Spleen (tissue), 11 donors: ENCODE measurements around the gene CUL9. TPM values are rescaled to one million over a fixed set of nuclear protein-coding genes. Genes with fewer than 3 reads are reported as not detected.

ENCODE experiments used
- DNase-seq: peaks from one replicate; pipeline ENCODE4 v3.0.0-alpha.2; 2020
- H3K27ac ChIP-seq, 8 donors: fragments of 200-600 bp; sonication (generic) in 7 of 8; 1 replicate in 4 of 8; 2 replicates in 4 of 8; pipeline versions ENCODE4 v1.5.0 to v1.8.0; 2016 to 2021; ENCODE audit warnings: inconsistent platforms in 4 of 8, mild to moderate bottlenecking in 4 of 8, moderate library complexity in 1 of 8
- H3K27me3 ChIP-seq, 7 donors: fragments of 200-600 bp; sonication (generic) in 6 of 7; replicated peaks in 1 of 7; 1 replicate in 4 of 7; 2 replicates in 3 of 7; pipeline versions ENCODE4 v1.5.0 to v1.8.0; 2016 to 2021; ENCODE audit warnings: inconsistent platforms in 3 of 7, mild to moderate bottlenecking in 1 of 7
- H3K36me3 ChIP-seq, 6 donors: fragments of 200-600 bp; sonication (generic) in 5 of 6; 1 replicate in 4 of 6; 2 replicates in 2 of 6; pipeline versions ENCODE4 v1.5.0 to v1.8.0; 2016 to 2021; ENCODE audit warnings: inconsistent platforms in 2 of 6
- H3K4me1 ChIP-seq, 6 donors: fragments of 200-600 bp; sonication (generic) in 5 of 6; 1 replicate in 3 of 6; 2 replicates in 3 of 6; pipeline versions ENCODE4 v1.5.0 to v1.8.0; 2016 to 2021; ENCODE audit warnings: inconsistent platforms in 3 of 6
- H3K4me3 ChIP-seq, 8 donors: fragments of 200-600 bp; sonication (generic) in 7 of 8; 1 replicate in 4 of 8; 2 replicates in 4 of 8; pipeline versions ENCODE4 v1.5.0 to v1.8.0; 2016 to 2021; ENCODE audit warnings: inconsistent platforms in 4 of 8, mild to moderate bottlenecking in 4 of 8, moderate library complexity in 2 of 8
- H3K9me3 ChIP-seq, 8 donors: fragments of 200-600 bp; sonication (generic) in 7 of 8; 1 replicate in 4 of 8; 2 replicates in 4 of 8; pipeline versions ENCODE4 v1.5.0 to v1.8.0; 2016 to 2021; ENCODE audit warnings: inconsistent platforms in 4 of 8
- POLR2A ChIP-seq, 3 donors: fragments of 450-650 bp; IDR thresholded peaks; one replicate each; pipeline ENCODE4 v1.5.1; 2017; ENCODE audit warnings: antibody characterized with exemption in 3 of 3, mild to moderate bottlenecking in 1 of 3
- POLR2AphosphoS5 ChIP-seq, 3 donors: sonication (generic); formaldehyde crosslinking; IDR thresholded peaks; one replicate each; pipeline ENCODE4 v1.5.1; 2017; ENCODE audit warnings: antibody characterized with exemption in 3 of 3
- WGBS, 5 donors: extraction: QIAGEN DNeasy Blood & Tissue Kit in 3 of 5; methylation state at CpG; one replicate each; pipeline versions ENCODE4 v1.1.5 to v1.1.7; 2013 to 2018; 5-methylcytosine and 5-hydroxymethylcytosine counted together
- intact Hi-C: fragments of 100-400 bp; cut with DNase I; formaldehyde crosslinking; loops from one replicate; pipeline ENCODE4 v1.15.0; 2023; ENCODE audit warnings: low total_unique reads
- polyA plus RNA-seq, 3 donors: library from polyadenylated mRNA; stranded (reverse); fragments of 200-250 nt; gene quantifications; one replicate each; pipeline ENCODE4 v1.2.1, GENCODE V29; 2013
- total RNA-seq, 7 donors: library from RNA; depleted of rRNA in 3 of 7; stranded (reverse); fragments of >200 nt in 3 of 7; fragmentation: NEBNext Ultra II Directional in 4 of 7; extraction: Animal tissue kit (Norgen Biotek cat#: 25700) in 4 of 7; gene quantifications; one replicate each; pipeline versions ENCODE4 v1.1.0 to v1.2.1, GENCODE V29; 2016 to 2021
- TF ChIP-seq, protein P1 (sequence below), 11 experiments: fragments of 200-600 bp in 7 of 11; fragments of 450-650 bp in 4 of 11; sonication (generic) in 4 of 11; IDR thresholded peaks in 8 of 11; conservative IDR thresholded peaks in 3 of 11; 1 replicate in 7 of 11; 2 replicates in 4 of 11; pipeline versions ENCODE4 v1.4.0 to v1.8.0; 2016 to 2021; ENCODE audit warnings: antibody characterized with exemption in 11 of 11, inconsistent platforms in 4 of 11, mild to moderate bottlenecking in 1 of 11
- donor health status: healthy with polysubstance abuse.
- donor health status: DM: no; HTN: no; CAD: no; lungs with moderate emphysema.
- donor health status: DM: no; HTN: no; CAD: no.
- donor health status: Bipolar disorder and iron deficiency.
- donor health status: healthy.
- donor health status: DM: no; HTN: no; CAD: no.
- donor health status: DM: yes; HTN: yes; CAD: no.

CUL9 gene
- total and polyA plus RNA-seq, 10 donors = 50.4 to 145 (median 69.1) TPM

DNA sequence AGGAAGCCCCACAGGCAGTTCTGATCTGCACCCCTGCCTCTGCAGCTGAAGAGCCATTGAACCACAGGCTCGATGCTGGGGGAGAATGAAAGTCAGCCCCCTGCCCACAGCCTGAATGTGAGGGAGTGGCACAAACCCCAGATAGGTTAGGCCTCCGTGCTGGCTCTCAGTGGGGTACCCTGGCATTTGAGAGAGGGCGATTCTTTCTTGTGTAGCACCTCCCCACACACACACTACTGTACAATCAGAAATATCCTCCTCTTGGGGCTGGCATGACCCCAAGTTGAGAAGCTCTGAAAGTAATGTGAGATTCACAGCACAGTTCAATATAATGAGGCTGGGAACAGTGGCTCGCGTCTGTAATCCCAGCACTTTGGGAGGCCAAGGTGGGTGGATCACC, 79.2 kb downstream of the CUL9 start:
- H3K4me1 ChIP-seq = peaks cover 0 to 5% (median 0%) of the 10 kb centered on the region in 6 donors
- H3K27me3 ChIP-seq = no peaks in the 10 kb centered on the region
- TF ChIP-seq POLR2A (IDR thresholded peaks at IDR 0.05) (no peak), POLR2AphosphoS5 (IDR thresholded peaks at IDR 0.05) (no peak)
- TF ChIP-seq, protein P1, sequence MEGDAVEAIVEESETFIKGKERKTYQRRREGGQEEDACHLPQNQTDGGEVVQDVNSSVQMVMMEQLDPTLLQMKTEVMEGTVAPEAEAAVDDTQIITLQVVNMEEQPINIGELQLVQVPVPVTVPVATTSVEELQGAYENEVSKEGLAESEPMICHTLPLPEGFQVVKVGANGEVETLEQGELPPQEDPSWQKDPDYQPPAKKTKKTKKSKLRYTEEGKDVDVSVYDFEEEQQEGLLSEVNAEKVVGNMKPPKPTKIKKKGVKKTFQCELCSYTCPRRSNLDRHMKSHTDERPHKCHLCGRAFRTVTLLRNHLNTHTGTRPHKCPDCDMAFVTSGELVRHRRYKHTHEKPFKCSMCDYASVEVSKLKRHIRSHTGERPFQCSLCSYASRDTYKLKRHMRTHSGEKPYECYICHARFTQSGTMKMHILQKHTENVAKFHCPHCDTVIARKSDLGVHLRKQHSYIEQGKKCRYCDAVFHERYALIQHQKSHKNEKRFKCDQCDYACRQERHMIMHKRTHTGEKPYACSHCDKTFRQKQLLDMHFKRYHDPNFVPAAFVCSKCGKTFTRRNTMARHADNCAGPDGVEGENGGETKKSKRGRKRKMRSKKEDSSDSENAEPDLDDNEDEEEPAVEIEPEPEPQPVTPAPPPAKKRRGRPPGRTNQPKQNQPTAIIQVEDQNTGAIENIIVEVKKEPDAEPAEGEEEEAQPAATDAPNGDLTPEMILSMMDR (IDR thresholded peaks at IDR 0.05 in 8 of 11, conservative IDR thresholded peaks at IDR 0.05 in 3 of 11) = no peak
- intact Hi-C loops = loop anchor here (5.0 kb wide), 1 partner anchor 246 kb away; no protein-coding TSS in a partner anchor
- 80 to 89% (median 83%) methylated on average over 5 of the region's 5 CpGs for WGBS, 5 donors
- H3K9me3 ChIP-seq = no peaks in the 10 kb centered on the region
- no peak for DNase-seq
- H3K27ac ChIP-seq = no peak overlapping the region
- no peak overlapping the region for H3K4me3 ChIP-seq
- H3K36me3 ChIP-seq = no peaks in the 10 kb centered on the region

DNA sequence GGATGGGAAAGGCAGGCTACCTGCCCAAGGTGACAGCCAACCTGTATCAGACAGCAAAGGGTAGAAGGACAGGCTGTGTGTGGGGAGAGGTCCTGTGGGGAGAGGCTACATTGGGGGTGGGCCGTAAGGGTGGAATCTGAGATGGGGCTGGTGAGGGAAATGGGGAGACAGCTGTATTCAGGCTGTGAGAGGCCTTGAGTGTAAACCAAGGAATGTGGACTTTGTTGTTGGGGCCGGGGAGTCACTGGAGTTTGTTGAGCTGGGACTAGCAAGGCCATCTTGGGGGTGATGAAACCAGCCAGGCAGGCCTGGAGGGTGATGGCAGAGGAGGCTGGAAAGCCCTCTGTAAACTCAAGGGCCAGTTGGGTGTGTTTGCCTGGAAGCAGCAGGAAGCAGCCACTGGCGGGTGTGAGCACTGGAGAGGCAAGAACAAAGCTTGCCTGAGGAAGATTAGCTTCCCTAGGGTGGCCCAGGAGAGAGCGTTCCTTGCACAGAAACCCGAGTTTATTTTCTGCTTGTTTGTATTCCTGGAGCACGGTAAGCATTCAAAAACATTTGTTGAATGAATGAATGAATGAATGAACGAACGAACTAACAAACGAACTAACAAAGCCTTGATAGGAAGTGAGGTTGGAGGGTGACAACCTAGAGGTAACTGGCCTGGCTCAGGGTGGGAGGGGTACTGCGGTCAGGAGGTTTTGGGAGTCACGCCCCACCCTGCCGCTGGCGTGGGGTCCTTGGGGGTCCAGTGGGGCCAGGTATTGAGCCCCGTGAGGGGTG, 80.2 kb downstream of the CUL9 start:
- H3K27ac ChIP-seq = no peak overlapping the region
- WGBS, 5 donors = 85 to 93% (median 86%) methylated on average over 13 to 14 of the region's 14 CpGs
- H3K4me1 ChIP-seq = peaks cover 0 to 5% (median 0%) of the 10 kb centered on the region in 6 donors
- no peak for TF ChIP-seq POLR2AphosphoS5 (IDR thresholded peaks at IDR 0.05)
- TF ChIP-seq, protein P1 (IDR thresholded peaks at IDR 0.05 in 8 of 11, conservative IDR thresholded peaks at IDR 0.05 in 3 of 11) = no peak
- no peak for TF ChIP-seq POLR2A (IDR thresholded peaks at IDR 0.05)
- no peaks in the 10 kb centered on the region for H3K36me3 ChIP-seq
- H3K27me3 ChIP-seq = no peaks in the 10 kb centered on the region
- no peak for DNase-seq
- no peak overlapping the region for H3K4me3 ChIP-seq
- intact Hi-C loops = loop anchor here (5.0 kb wide), 1 partner anchor 245 kb away; no protein-coding TSS in a partner anchor
- no peaks in the 10 kb centered on the region for H3K9me3 ChIP-seq

DNA sequence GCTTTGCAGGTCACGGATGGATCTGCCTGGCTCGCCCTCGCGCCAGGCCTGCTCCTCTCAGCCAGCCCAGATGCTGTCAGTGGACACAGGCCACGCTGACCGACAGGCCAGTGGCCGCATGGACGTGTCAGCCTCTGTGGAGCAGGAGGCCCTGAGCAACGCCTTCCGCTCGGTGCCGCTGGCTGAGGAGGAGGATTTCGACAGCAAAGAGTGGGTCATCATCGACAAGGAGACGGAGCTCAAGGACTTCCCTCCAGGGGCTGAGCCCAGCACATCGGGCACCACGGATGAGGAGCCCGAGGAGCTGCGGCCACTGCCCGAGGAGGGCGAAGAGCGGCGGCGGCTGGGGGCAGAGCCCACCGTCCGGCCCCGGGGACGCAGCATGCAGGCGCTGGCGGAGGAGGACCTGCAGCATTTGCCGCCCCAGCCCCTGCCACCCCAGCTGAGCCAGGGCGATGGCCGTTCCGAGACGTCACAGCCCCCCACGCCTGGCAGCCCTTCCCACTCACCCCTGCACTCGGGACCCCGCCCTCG, 80.9 kb downstream of the CUL9 start:
- no peak for DNase-seq
- TF ChIP-seq POLR2AphosphoS5 (IDR thresholded peaks at IDR 0.05) (no peak), POLR2A (IDR thresholded peaks at IDR 0.05) (no peak)
- TF ChIP-seq, protein P1 (IDR thresholded peaks at IDR 0.05 in 8 of 11, conservative IDR thresholded peaks at IDR 0.05 in 3 of 11) = no peak
- WGBS, 5 donors = 89 to 95% (median 92%) methylated on average over 23 to 39 of the region's 39 CpGs
- Histone ChIP-seq H3K27me3 (peaks cover 0 to 1% (median 0%) of the 10 kb centered on the region in 7 donors), H3K4me1 (peaks cover 0 to 9% (median 0%) of the 10 kb centered on the region in 6 donors), H3K4me3 (no peak overlapping the region), H3K36me3 (no peaks in the 10 kb centered on the region), H3K9me3 (no peaks in the 10 kb centered on the region), H3K27ac (no peak overlapping the region)
- intact Hi-C loops = loop anchor here (5.0 kb wide), 1 partner anchor 244 kb away; no protein-coding TSS in a partner anchor
